HUES64 (cell line): ENCODE results near the gene KCTD1.

Experiments used
- H3K27ac ChIP-seq: 2 replicates; pipeline ENCODE4 v1.7.0; 2013; ENCODE audit warnings: low read depth, low read length, inconsistent platforms
- H3K27me3 ChIP-seq: 2 replicates; pipeline ENCODE4 v1.6.1; 2013; ENCODE audit warnings: mild to moderate bottlenecking, low read length; ENCODE audit not compliant: insufficient read depth
- H3K36me3 ChIP-seq: 2 replicates; pipeline ENCODE4 v1.6.1; 2013; ENCODE audit warnings: mild to moderate bottlenecking, low read length; ENCODE audit not compliant: insufficient read depth
- H3K4me1 ChIP-seq: 2 replicates; pipeline ENCODE4 v1.6.1; 2013; ENCODE audit warnings: mild to moderate bottlenecking, low read length, moderate library complexity; ENCODE audit not compliant: insufficient read depth
- H3K4me3 ChIP-seq: 2 replicates; pipeline ENCODE4 v1.5.1; 2013; ENCODE audit warnings: mild to moderate bottlenecking, low read length, moderate library complexity
- H3K9ac ChIP-seq: 2 replicates; pipeline ENCODE4 v1.6.1; 2013; ENCODE audit warnings: mild to moderate bottlenecking, low read depth, low read length
- H3K9me3 ChIP-seq: 2 replicates; pipeline ENCODE4 v1.6.1; 2013; ENCODE audit warnings: low read depth, low read length; ENCODE audit not compliant: insufficient read depth
- WGBS: fragments of 150-250, 120-280 bp; methylation state at CpG from one replicate; pipeline ENCODE4 v1.1.7; 2013; ENCODE audit warnings: missing lambda C conversion rate; 5-methylcytosine and 5-hydroxymethylcytosine counted together

KCTD1 gene

DNA sequence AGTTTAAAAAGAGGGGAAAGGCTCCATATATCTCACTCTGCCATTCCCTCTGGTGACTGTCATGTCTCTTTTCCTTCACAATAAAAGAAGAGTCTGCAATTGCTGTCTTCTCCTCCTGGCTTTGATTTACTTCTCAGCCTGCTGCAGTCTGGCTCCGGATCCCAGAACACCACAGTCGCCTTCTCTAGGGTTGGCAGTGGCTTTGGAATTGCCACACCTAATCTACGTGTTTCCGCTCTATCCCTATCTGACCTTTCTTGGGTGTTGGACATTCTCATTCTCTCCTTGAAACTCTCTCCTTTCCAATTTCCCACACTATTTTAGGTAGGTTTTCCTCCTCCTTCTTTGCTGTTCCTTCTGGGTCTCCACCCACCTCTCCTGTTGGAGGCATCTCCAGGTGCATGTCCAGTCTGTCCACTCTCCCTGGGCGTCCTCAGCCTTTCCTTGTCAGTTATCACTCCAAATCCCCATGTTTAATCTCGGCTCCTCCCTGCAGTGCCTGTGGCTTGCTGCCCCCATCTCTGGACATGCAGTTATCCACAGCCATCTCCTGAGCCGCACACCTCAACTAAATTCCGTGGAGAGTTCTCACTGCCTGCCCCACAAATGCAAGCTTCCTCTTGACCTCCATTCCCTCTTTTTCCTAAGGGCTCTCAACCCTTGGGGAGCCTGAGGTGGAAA lies 112.8 kb downstream of the KCTD1 start:
- no peak overlapping the region for H3K27ac ChIP-seq
- peaks cover 9% of the 10 kb centered on the region; the same call in 1 of the 2 replicates for H3K4me1 ChIP-seq
- H3K9ac ChIP-seq = no peak overlapping the region
- 93% methylated on average over 8 of the region's 8 CpGs for WGBS
- no peaks in the 10 kb centered on the region for H3K9me3 ChIP-seq
- H3K4me3 ChIP-seq = no peak overlapping the region
- no peaks in the 10 kb centered on the region for H3K27me3 ChIP-seq
- H3K36me3 ChIP-seq = no peaks in the 10 kb centered on the region

DNA sequence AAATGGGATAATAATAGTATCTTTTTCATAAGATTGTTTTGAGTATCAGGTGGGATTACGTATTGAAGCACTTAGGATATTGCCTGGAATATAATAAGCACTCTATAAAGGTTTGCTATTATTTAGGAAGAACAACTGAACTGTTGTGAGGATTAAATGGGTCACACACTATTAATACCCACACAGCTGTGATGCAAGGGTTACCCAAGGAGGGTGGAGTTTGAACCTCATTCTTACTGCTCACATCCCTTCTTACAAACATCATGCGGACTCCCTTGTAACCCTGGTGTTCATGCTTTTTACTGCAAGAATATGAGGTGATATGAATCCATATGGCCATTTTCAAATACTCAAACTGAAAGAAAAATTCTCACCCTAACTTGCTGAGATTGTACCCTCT lies 113.5 kb downstream of the KCTD1 start:
- no peak overlapping the region for H3K4me3 ChIP-seq
- 45% methylated on average over 1 of the region's 2 CpGs for WGBS
- H3K36me3 ChIP-seq = no peaks in the 10 kb centered on the region
- no peak overlapping the region for H3K9ac ChIP-seq
- no peaks in the 10 kb centered on the region for H3K9me3 ChIP-seq
- no peaks in the 10 kb centered on the region for H3K27me3 ChIP-seq
- H3K27ac ChIP-seq = no peak overlapping the region
- H3K4me1 ChIP-seq = peaks cover 10% of the 10 kb centered on the region; the same call in 1 of the 2 replicates

DNA sequence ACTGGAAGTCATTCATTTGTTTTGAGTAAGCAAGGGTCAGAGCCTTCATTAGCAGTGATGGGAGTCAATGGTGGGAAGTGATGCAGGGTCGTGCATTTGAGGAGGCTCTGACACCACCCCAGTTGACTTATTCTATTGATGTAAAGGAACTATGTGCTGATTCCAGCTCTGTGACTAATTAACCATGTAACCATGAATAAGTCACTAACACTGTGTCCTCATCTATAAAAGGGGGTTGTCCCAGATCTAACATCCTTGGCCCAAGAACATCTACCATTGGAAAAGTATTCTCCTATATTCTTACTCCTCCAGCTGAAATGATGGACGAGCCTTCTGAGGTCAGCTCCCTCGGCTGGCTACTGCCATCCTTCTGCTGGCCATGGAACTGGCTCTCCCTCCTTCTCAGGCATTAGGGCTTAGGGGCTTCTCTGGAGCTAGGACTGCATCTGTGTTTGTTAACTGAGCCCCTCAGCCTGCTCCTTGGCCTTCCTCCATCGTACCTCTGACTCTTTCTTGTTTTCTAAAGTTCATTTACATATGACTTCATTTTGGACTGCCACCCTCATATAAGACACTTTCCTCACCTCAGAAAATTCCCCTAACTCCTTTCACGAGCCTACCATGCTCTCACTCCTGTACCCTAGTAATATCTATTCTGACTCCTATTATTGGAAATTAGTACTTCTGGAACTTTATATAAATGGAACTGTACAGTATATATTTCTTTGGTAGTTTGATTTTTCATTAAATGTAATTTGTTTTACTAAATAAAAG lies 115.5 kb downstream of the KCTD1 start:
- Histone ChIP-seq H3K36me3 (no peaks in the 10 kb centered on the region), H3K9ac (no peak overlapping the region), H3K27me3 (no peaks in the 10 kb centered on the region), H3K27ac (no peak overlapping the region), H3K4me3 (no peak overlapping the region), H3K9me3 (no peaks in the 10 kb centered on the region), H3K4me1 (peaks cover 16% of the 10 kb centered on the region; the same call in 1 of the 2 replicates)
- WGBS = 92% methylated on average over 5 of the region's 5 CpGs

DNA sequence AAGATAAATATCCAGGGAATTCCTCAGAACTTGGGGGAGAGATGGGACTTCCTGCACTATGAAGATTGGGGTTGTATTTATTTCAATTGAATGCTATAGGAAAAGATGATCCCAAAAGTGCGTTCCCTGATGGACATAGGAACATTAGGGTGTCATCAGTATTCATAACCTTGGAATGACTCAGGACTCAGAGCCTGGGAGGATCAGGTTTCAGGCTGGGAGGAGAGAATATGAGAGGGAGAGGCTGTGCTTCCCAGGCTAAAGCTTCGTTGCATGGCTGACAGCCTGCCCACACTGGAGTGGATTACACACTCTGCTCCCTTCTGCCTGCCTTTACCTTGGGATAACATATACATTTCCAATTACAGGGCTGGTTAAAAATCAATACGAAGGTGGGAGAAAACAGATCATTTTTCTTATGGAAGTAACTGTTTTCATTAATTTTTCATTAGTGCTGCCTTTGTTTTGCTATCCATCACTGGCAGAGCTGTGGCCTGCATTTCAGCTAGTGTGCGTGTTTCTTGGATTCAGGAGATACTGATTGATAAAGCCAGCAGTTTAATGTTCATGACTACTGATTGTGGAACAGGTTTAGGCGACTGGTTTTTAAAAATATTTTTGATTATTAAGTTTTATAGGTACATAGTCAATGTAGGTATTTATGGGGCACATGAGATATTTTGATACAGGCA lies 118.7 kb downstream of the KCTD1 start:
- Histone ChIP-seq H3K9me3 (no peaks in the 10 kb centered on the region), H3K36me3 (no peaks in the 10 kb centered on the region), H3K4me1 (peaks cover 7% of the 10 kb centered on the region; the same call in 1 of the 2 replicates), H3K4me3 (no peak overlapping the region), H3K9ac (no peak overlapping the region), H3K27me3 (no peaks in the 10 kb centered on the region), H3K27ac (no peak overlapping the region)
- 59% methylated on average over 5 of the region's 5 CpGs for WGBS

DNA sequence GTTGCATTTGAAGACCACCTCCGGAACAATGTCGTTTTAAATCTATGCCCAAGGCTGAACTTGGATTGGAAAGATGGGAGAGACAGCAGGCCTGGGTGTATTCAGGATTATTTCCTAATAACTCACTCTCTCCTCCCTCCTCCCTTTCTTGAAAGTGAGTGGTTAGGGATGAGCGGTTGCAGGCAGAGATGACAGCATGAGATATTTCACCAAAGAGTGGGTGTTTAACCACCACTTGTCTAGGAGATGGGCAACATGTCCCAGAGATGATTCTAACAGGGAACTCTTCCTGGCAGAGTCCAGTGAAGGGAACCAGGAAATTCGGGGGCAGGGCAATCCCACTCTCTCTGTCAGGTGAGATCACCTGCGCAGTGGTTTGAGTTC lies 123.2 kb downstream of the KCTD1 start:
- H3K9me3 ChIP-seq = no peaks in the 10 kb centered on the region
- WGBS = 88% methylated on average over 5 of the region's 5 CpGs
- H3K4me1 ChIP-seq = peaks cover 7% of the 10 kb centered on the region; the same call in 1 of the 2 replicates
- no peaks in the 10 kb centered on the region for H3K27me3 ChIP-seq
- no peak overlapping the region for H3K27ac ChIP-seq
- no peak overlapping the region for H3K9ac ChIP-seq
- no peaks in the 10 kb centered on the region for H3K36me3 ChIP-seq
- no peak overlapping the region for H3K4me3 ChIP-seq

DNA sequence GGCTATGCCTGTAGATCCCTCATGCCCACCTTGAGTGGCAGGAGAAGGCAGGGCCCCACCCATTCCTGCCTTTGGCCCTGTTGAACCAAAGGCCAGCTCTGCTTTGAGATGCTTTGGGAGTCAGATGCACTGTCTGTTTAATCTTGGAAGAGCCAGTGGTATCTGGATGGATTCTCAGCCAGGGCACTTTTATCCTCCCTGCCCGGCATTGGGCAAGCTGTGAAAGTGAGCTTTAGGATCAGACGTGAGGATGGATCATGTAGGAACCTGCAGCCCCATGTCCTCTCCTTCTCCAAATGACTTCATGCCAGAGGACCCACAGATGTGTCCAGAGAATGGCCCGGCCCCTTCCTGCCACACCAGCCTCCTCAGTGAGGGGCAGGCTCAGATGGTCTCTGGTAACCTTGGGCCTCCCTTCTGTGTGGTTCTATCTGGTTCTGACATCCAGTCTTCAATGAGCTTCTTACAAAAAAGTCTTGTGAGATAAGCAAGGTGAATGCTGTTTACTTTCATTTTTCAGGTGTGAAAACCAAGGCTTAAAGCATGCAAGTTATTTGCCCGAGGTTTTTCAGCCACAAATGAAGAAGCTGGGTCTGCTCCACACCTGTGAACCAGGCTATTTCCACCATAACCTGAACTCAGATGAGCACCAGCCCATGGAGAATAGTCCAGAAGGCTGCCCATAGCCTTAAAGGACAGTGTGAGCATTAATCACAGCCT lies 123.8 kb downstream of the KCTD1 start:
- no peaks in the 10 kb centered on the region for H3K27me3 ChIP-seq
- H3K9me3 ChIP-seq = no peaks in the 10 kb centered on the region
- H3K27ac ChIP-seq = no peak overlapping the region
- H3K36me3 ChIP-seq = no peaks in the 10 kb centered on the region
- WGBS = 93% methylated on average over 4 of the region's 4 CpGs
- peaks cover 3% of the 10 kb centered on the region; the same call in 1 of the 2 replicates for H3K4me1 ChIP-seq
- H3K4me3 ChIP-seq = no peak overlapping the region
- no peak overlapping the region for H3K9ac ChIP-seq

DNA sequence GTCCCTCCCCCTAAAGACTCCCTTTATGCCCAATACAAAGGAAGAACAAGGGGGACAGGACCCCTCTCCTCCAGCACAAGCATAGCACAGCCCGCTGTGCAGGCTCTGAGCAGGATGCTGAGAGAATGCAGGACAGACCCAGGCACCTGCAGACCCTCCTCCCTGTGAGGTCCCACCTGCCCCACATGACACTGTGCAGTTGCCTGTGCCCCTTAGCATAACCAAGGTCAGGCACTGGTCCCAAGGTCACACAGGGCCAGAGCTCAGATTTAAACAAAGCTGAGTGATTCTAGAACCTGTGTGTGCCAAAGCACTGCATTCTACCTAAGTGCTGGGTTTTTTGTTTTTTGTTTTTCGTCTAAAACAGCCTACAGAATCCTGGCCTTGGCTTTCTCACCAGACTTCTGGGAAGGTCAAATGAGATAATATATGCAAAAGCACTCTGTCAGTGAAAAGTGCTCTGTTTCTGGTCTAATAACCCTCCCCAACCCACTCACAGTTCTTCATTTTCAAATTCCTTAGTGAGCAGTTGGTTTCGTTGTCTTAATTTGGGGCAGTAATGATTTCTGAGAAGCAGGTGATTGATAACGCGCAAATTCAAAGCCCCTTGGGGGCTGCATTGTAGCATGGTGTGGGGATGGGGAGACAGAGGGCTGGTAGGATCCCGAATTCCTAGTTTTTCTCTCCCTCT lies 125.7 kb downstream of the KCTD1 start:
- Histone ChIP-seq H3K9me3 (no peaks in the 10 kb centered on the region), H3K4me1 (no peaks in the 10 kb centered on the region), H3K9ac (no peak overlapping the region), H3K27me3 (no peaks in the 10 kb centered on the region), H3K27ac (no peak overlapping the region), H3K36me3 (no peaks in the 10 kb centered on the region), H3K4me3 (no peak overlapping the region)
- 93% methylated on average over 5 of the region's 6 CpGs for WGBS

DNA sequence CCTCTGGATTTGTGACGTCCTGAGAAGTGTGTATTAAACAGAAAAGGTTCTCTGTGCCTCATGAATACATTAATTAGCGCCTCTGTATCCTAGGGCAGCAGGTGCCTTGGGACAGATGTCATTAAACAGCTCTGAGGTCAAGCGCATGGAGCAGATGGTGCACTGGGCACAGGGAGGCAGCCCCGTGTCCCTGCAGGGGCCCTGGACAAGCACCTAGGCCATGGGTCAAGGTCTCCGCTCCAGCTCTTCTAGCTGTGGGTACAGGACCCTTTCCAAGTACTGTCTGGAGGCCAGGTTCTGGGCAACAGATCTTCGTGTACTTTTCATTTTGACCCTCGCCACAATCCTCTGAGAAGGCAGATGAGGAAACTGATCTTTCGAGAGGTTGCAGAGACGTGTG lies 126.4 kb downstream of the KCTD1 start:
- Histone ChIP-seq H3K9me3 (no peaks in the 10 kb centered on the region), H3K9ac (no peak overlapping the region), H3K4me1 (no peaks in the 10 kb centered on the region), H3K4me3 (no peak overlapping the region), H3K27me3 (no peaks in the 10 kb centered on the region), H3K27ac (no peak overlapping the region), H3K36me3 (no peaks in the 10 kb centered on the region)
- WGBS = 93% methylated on average over 9 of the region's 9 CpGs

DNA sequence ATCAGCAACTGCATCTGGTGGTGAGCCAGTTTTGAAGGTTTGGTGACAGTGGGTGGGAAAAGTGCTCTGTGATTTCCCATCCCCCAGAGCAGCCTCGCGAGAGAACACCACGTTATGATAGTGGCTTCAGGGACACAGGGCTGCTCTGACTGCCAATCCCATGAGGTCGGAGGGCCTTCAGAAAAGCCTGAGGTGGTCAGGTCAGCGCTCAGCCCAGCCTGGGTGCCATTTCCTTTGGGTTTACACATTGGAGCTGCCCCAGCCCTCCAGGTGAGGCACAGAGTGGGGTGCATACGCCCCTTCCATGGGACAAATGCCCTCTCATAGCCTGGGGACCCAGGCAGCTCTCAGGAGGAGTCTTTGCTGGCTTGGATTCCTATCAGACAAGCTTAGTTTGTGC lies 126.8 kb downstream of the KCTD1 start:
- WGBS = 89% methylated on average over 6 of the region's 6 CpGs
- H3K4me3 ChIP-seq = no peak overlapping the region
- H3K9me3 ChIP-seq = no peaks in the 10 kb centered on the region
- no peak overlapping the region for H3K9ac ChIP-seq
- H3K4me1 ChIP-seq = peaks cover 2% of the 10 kb centered on the region; the same call in 1 of the 2 replicates
- H3K27me3 ChIP-seq = no peaks in the 10 kb centered on the region
- H3K36me3 ChIP-seq = no peaks in the 10 kb centered on the region
- no peak overlapping the region for H3K27ac ChIP-seq

DNA sequence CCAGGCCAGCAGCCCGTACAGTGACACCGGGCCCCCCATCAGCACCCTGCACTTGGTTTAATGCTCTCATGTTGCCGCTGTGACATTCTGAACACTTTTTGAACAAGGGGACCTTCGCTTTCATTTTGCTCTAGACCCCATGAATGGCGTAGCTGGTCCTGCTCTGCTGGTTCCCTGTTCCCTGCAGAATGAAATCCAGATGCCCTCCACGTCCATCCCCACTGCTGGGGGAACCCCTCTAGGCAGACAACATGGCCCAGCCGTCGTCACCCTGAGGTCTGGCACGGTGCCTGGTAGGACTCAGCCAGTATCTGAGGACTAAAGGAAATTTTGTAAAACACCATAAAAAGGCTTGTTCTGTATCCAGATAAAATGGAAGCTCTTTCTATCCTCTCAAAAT lies 128.6 kb downstream of the KCTD1 start:
- no peak overlapping the region for H3K4me3 ChIP-seq
- H3K27ac ChIP-seq = no peak overlapping the region
- no peaks in the 10 kb centered on the region for H3K9me3 ChIP-seq
- no peak overlapping the region for H3K9ac ChIP-seq
- peaks cover 20% of the 10 kb centered on the region for H3K4me1 ChIP-seq
- whole genome bisulfite sequencing = 92% methylated on average over 9 of the region's 9 CpGs
- no peaks in the 10 kb centered on the region for H3K36me3 ChIP-seq
- no peaks in the 10 kb centered on the region for H3K27me3 ChIP-seq
